Measurements from ENCODE around the gene CACHD1. TPM values are rescaled to one million over a fixed set of nuclear protein-coding genes. Genes with fewer than 3 reads are reported as not detected.

The CACHD1 gene
- total RNA-seq, 1 experiment from 2014 or later, result 29.9 TPM

- no peaks in the 10 kb centered on the region for H3K9me3 ChIP-seq (ENCODE audit: control insufficient read depth, insufficient read depth, low read depth, low read length)
- BruUV-seq (replicated peaks), result no TSS peak
- POLR2A ChIA-PET, result no interaction called here
- no peaks in the 10 kb centered on the region for H3K36me3 ChIP-seq (ENCODE audit: control insufficient read depth, insufficient read depth, low read length)
- peaks cover 31% of the 10 kb centered on the region for H3K4me1 ChIP-seq (ENCODE audit: control insufficient read depth, insufficient read depth, low read length)
- DNase-seq (ENCODE audit: low read depth, low spot score), result no peak
- in situ Hi-C loops (cut with HindIII; ENCODE audit: low pct_unique_long_range_greater_than_20kb, low sequenced_read_pairs) (no loop called here), intact Hi-C loops (cut with micrococcal nuclease; ENCODE audit: unreplicated experiment) (no loop called here)
- TF ChIP-seq SIN3A (IDR thresholded peaks at IDR 0.05; ENCODE audit: borderline replicate concordance, insufficient read depth, low read depth, low read length) (no peak), POLR2AphosphoS5 (IDR thresholded peaks at IDR 0.05; ENCODE audit: low read depth, low read length) (no peak), TCF7L2 (IDR thresholded peaks at IDR 0.05; ENCODE audit: low read depth, low read length) (no peak), REST (IDR thresholded peaks at IDR 0.05; ENCODE audit: insufficient read depth in 1 of 2, low read depth in 2 of 2, low read length in 1 of 2) (no peak), CTCF (IDR thresholded peaks at IDR 0.05) (no peak)
- CTCF ChIA-PET, result no interaction called here
- no peak overlapping the region for H3K27ac ChIP-seq (ENCODE audit: low read length)
- no peak overlapping the region for H3K4me3 ChIP-seq (ENCODE audit: low read depth in 2 of 2, low read length in 2 of 2)
- H3K27me3 ChIP-seq (ENCODE audit: control insufficient read depth, insufficient read depth, low read length), result no peaks in the 10 kb centered on the region
- 0 out of 2 replicates have a peak, but pooled peaks have one; percentile 21 for ATAC-seq
Observed at GRCh38 chr1:64519901-64520300, 50.0 kb downstream of the CACHD1 start.

GRCh38 chr1:64522740-64523139 lies 52.8 kb downstream of the CACHD1 start:
- POLR2A ChIA-PET, result no interaction called here
- no peak overlapping the region for H3K4me3 ChIP-seq (ENCODE audit: low read depth in 2 of 2, low read length in 2 of 2)
- ATAC-seq, result no peak
- no peak for TF ChIP-seq REST (IDR thresholded peaks at IDR 0.05; ENCODE audit: insufficient read depth in 1 of 2, low read depth in 2 of 2, low read length in 1 of 2)
- TF ChIP-seq CTCF (IDR thresholded peaks at IDR 0.05), result no peak
- no peak for TF ChIP-seq SIN3A (IDR thresholded peaks at IDR 0.05; ENCODE audit: borderline replicate concordance, insufficient read depth, low read depth, low read length)
- TF ChIP-seq TCF7L2 (IDR thresholded peaks at IDR 0.05; ENCODE audit: low read depth, low read length), result no peak
- no peak for TF ChIP-seq POLR2AphosphoS5 (IDR thresholded peaks at IDR 0.05; ENCODE audit: low read depth, low read length)
- DNase-seq (ENCODE audit: low read depth, low spot score), result no peak
- no TSS peak for BruUV-seq (replicated peaks)
- peaks cover 29% of the 10 kb centered on the region for H3K4me1 ChIP-seq (ENCODE audit: control insufficient read depth, insufficient read depth, low read length)
- no peaks in the 10 kb centered on the region for H3K36me3 ChIP-seq (ENCODE audit: control insufficient read depth, insufficient read depth, low read length)
- H3K27me3 ChIP-seq (ENCODE audit: control insufficient read depth, insufficient read depth, low read length), result no peaks in the 10 kb centered on the region
- no peak overlapping the region for H3K27ac ChIP-seq (ENCODE audit: low read length)
- CTCF ChIA-PET, result no interaction called here
- in situ Hi-C loops (cut with HindIII; ENCODE audit: low pct_unique_long_range_greater_than_20kb, low sequenced_read_pairs), result no loop called here
- intact Hi-C loops (cut with micrococcal nuclease; ENCODE audit: unreplicated experiment), result no loop called here
- H3K9me3 ChIP-seq (ENCODE audit: control insufficient read depth, insufficient read depth, low read depth, low read length), result no peaks in the 10 kb centered on the region
